ENCODE results near the gene HIP1. TPM values are rescaled to one million over a fixed set of nuclear protein-coding genes. Genes with fewer than 3 reads are reported as not detected.

HIP1 gene
- total and polyA plus RNA-seq, 2 of the 13 experiments (the other 11 are each of a cell fraction or from before 2014, with no cell fraction given), result 4.5 to 6.2 TPM

DNA sequence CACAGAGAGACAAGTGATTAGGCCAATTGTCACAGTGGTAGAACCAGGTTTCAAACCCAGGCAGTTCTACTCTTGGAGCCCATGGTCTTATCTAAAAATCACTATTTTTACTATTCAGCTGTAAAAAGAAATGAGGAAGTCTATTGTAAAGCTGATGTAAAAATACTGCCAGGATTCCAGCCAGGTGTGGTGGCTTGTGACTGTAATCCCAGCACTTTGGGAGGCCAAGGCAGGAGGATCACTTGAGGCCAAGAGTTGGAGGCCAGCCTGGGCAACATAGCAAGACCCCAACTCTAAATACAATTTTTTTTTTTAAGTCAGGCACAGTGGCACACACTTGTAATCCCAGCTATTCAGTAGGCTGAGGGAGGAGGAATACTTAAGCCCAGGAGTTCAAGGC is 40.4 kb downstream of the HIP1 start:
- intact Hi-C loops (cut with micrococcal nuclease; ENCODE audit: unreplicated experiment), result no loop called here
- Histone ChIP-seq H3K79me2 (ENCODE audit: insufficient read depth, low read length) (no peaks in the 10 kb centered on the region), H3K4me2 (ENCODE audit: low read depth, low read length) (no peak overlapping the region), H3K9ac (ENCODE audit: insufficient read depth, low read depth, low read length) (no peak overlapping the region), H3K27ac (ENCODE audit: extremely low read length, insufficient read depth, low read length) (no peak overlapping the region), H4K20me1 (ENCODE audit: insufficient read depth, low read length) (no peaks in the 10 kb centered on the region), H3K4me3 (replicated peaks in 1 of 3; ENCODE audit: insufficient read depth in 1 of 3, low read depth in 2 of 3, low read length in 3 of 3) (no peak overlapping the region), H3K36me3 (replicated peaks in 1 of 2; ENCODE audit: control insufficient read depth in 1 of 2, insufficient read depth in 2 of 2, low read length in 2 of 2) (no peaks in the 10 kb centered on the region), H3K9me3 (ENCODE audit: low read length) (no peaks in the 10 kb centered on the region), H2AFZ (ENCODE audit: low read length) (no peak overlapping the region), H3K4me1 (ENCODE audit: insufficient read depth, low read length) (peaks cover 6% of the 10 kb centered on the region; the same call in 1 of the 2 replicates), H3K27me3 (ENCODE audit: control insufficient read depth in 1 of 2, insufficient read depth in 2 of 2, low read length in 2 of 2) (no peaks in the 10 kb centered on the region)
- BruUV-seq (replicated peaks), result no TSS peak
- FAIRE-seq (no peak), ATAC-seq (no peak), DNase-seq (ENCODE audit: low spot score) (no peak)
- in situ Hi-C loops (cut with HindIII; ENCODE audit: extremely low pct_ligation_motif_present, low pct_unique_long_range_greater_than_20kb), result no loop called here
- ChIA-PET CTCF (ENCODE audit: low intra/inter-chr PET ratio, low total read pairs) (no interaction called here), POLR2A (no interaction called here)
- TF ChIP-seq ZNF605 (CRISPR knock-in tag; IDR thresholded peaks at IDR 0.05), result no peak
- no peak for TF ChIP-seq ZNF343 (CRISPR knock-in tag; IDR thresholded peaks at IDR 0.05)
- no peak for TF ChIP-seq ZNF788 (CRISPR knock-in tag; IDR thresholded peaks at IDR 0.05; ENCODE audit: borderline replicate concordance)
- TF ChIP-seq MTF2 (CRISPR knock-in tag; IDR thresholded peaks at IDR 0.05; ENCODE audit: borderline replicate concordance), result no peak
- TF ChIP-seq, protein P1, sequence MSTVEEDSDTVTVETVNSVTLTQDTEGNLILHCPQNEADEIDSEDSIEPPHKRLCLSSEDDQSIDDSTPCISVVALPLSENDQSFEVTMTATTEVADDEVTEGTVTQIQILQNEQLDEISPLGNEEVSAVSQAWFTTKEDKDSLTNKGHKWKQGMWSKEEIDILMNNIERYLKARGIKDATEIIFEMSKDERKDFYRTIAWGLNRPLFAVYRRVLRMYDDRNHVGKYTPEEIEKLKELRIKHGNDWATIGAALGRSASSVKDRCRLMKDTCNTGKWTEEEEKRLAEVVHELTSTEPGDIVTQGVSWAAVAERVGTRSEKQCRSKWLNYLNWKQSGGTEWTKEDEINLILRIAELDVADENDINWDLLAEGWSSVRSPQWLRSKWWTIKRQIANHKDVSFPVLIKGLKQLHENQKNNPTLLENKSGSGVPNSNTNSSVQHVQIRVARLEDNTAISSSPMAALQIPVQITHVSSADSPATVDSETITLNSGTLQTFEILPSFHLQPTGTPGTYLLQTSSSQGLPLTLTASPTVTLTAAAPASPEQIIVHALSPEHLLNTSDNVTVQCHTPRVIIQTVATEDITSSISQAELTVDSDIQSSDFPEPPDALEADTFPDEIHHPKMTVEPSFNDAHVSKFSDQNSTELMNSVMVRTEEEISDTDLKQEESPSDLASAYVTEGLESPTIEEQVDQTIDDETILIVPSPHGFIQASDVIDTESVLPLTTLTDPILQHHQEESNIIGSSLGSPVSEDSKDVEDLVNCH (CRISPR knock-in tag; IDR thresholded peaks at IDR 0.05), result no peak
- TF ChIP-seq ZNF121 (CRISPR knock-in tag; IDR thresholded peaks at IDR 0.05), result peak; percentile 39; the same call in 1 of the 2 replicates
- TF ChIP-seq, protein P2, sequence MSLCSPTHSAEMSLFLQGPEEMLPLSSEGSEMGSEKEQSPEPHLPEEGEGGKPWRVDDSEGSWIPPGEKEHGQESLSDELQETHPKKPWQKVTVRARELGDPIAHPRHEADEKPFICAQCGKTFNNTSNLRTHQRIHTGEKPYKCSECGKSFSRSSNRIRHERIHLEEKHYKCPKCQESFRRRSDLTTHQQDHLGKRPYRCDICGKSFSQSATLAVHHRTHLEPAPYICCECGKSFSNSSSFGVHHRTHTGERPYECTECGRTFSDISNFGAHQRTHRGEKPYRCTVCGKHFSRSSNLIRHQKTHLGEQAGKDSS (CRISPR knock-in tag; IDR thresholded peaks at IDR 0.05; ENCODE audit: borderline replicate concordance, low read depth), result no peak
- TF ChIP-seq TBX3 (IDR thresholded peaks at IDR 0.05; ENCODE audit: borderline replicate concordance), result no peak
- TF ChIP-seq, protein P3, sequence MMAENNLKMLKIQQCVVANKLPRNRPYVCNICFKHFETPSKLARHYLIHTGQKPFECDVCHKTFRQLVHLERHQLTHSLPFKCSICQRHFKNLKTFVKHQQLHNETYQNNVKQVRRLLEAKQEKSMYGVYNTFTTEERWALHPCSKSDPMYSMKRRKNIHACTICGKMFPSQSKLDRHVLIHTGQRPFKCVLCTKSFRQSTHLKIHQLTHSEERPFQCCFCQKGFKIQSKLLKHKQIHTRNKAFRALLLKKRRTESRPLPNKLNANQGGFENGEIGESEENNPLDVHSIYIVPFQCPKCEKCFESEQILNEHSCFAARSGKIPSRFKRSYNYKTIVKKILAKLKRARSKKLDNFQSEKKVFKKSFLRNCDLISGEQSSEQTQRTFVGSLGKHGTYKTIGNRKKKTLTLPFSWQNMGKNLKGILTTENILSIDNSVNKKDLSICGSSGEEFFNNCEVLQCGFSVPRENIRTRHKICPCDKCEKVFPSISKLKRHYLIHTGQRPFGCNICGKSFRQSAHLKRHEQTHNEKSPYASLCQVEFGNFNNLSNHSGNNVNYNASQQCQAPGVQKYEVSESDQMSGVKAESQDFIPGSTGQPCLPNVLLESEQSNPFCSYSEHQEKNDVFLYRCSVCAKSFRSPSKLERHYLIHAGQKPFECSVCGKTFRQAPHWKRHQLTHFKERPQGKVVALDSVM (CRISPR knock-in tag; IDR thresholded peaks at IDR 0.05), result 0 out of 2 replicates have a peak, but pooled peaks have one; percentile 42
- TF ChIP-seq ZNF530 (CRISPR knock-in tag; IDR thresholded peaks at IDR 0.05; ENCODE audit: low read depth), result no peak
- no peak for TF ChIP-seq ZNF232 (CRISPR knock-in tag; IDR thresholded peaks at IDR 0.05; ENCODE audit: borderline replicate concordance)
- no peak for TF ChIP-seq ONECUT2 (CRISPR knock-in tag; IDR thresholded peaks at IDR 0.05)
- TF ChIP-seq HOXA5 (CRISPR knock-in tag; IDR thresholded peaks at IDR 0.05), result no peak
- no peak for TF ChIP-seq ZNF879 (CRISPR knock-in tag; IDR thresholded peaks at IDR 0.05)
- no peak for TF ChIP-seq HNRNPH1 (optimal IDR thresholded peaks at IDR 0.05; ENCODE audit: low read depth, low read length)
- no peak for TF ChIP-seq ELF1 (CRISPR knock-in tag; IDR thresholded peaks at IDR 0.05)

Measured in HepG2 (cell line).